ENCODE data around the gene GABRA5. TPM values are rescaled to one million over a fixed set of nuclear protein-coding genes. Genes with fewer than 3 reads are reported as not detected.
"Not testable (repeated sequence)": the region's sequence is repeated elsewhere in the genome, so short reads cannot be mapped to it uniquely, and the experiment has no call there.

The GABRA5 gene
- total RNA-seq, 2 donors from 2014 or later, result not detected

- Histone ChIP-seq H3K4me3 (no peak overlapping the region), H3K27me3 (replicated peaks; ENCODE audit: insufficient read depth) (no peaks in the 10 kb centered on the region), H3K27ac (no peak overlapping the region), H3K36me3 (no peaks in the 10 kb centered on the region), H3K4me1 (ENCODE audit: control insufficient read depth in 1 of 2, low read depth in 2 of 2) (peaks cover 4 to 10% of the 10 kb centered on the region in 2 donors), H3K9me3 (no peaks in the 10 kb centered on the region)
- TF ChIP-seq, protein P1, sequence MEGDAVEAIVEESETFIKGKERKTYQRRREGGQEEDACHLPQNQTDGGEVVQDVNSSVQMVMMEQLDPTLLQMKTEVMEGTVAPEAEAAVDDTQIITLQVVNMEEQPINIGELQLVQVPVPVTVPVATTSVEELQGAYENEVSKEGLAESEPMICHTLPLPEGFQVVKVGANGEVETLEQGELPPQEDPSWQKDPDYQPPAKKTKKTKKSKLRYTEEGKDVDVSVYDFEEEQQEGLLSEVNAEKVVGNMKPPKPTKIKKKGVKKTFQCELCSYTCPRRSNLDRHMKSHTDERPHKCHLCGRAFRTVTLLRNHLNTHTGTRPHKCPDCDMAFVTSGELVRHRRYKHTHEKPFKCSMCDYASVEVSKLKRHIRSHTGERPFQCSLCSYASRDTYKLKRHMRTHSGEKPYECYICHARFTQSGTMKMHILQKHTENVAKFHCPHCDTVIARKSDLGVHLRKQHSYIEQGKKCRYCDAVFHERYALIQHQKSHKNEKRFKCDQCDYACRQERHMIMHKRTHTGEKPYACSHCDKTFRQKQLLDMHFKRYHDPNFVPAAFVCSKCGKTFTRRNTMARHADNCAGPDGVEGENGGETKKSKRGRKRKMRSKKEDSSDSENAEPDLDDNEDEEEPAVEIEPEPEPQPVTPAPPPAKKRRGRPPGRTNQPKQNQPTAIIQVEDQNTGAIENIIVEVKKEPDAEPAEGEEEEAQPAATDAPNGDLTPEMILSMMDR (IDR thresholded peaks at IDR 0.05), result no peak
- DNase-seq (ENCODE audit: low spot score) (no peak), ATAC-seq (ENCODE audit: insufficient number of reproducible peaks, low FRiP score, low read depth) (no peak)
These were observed 25.8 kb downstream of the GABRA5 start for GRCh38 chr15:26892678-26893077.

DNA sequence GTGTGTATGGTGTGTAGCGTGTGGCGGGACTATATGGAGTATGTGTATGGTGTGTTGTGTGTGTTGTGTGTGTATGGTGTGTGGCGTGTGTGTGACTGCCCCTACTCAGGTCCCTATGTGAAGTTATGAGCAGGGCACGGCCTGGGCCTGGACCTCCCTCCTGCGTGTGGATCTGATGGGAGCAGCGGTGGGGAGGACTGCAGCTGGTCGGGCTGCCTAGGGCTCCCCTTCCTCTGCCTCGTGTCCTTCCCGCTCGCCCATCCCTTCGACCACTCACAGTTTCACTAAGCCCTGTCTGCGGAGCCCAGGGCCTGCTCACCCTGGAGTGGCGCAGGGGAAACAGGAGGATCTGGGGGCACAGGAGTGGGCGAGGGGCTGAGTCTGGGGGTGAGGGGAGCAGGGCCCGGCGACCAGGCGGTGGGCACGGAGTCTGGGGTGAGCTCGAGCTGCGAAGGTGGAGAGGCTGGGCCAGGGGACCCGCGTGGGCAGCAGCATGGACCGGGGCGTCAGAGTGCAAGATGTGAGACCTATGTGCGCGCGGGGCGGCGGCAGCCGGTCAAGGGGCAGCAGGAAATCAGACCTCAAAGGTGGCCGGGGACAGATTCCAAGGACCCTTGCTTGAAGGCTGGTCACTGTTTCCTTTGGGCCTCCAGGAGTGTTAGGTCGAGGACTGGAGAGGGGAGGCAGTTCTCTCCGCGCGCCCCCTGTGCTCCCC lies 26.6 kb downstream of the GABRA5 start:
- H3K27me3 ChIP-seq (replicated peaks; ENCODE audit: insufficient read depth), result no peaks in the 10 kb centered on the region
- H3K9me3 ChIP-seq, result no peaks in the 10 kb centered on the region
- peaks cover 4 to 10% of the 10 kb centered on the region in 2 donors for H3K4me1 ChIP-seq (ENCODE audit: control insufficient read depth in 1 of 2, low read depth in 2 of 2)
- H3K27ac ChIP-seq, result no peak overlapping the region
- ATAC-seq (ENCODE audit: insufficient number of reproducible peaks, low FRiP score, low read depth), result no peak
- no peak overlapping the region for H3K4me3 ChIP-seq
- H3K36me3 ChIP-seq, result no peaks in the 10 kb centered on the region
- DNase-seq (ENCODE audit: low spot score), result no peak
- TF ChIP-seq, protein P1 (IDR thresholded peaks at IDR 0.05), result no peak

DNA sequence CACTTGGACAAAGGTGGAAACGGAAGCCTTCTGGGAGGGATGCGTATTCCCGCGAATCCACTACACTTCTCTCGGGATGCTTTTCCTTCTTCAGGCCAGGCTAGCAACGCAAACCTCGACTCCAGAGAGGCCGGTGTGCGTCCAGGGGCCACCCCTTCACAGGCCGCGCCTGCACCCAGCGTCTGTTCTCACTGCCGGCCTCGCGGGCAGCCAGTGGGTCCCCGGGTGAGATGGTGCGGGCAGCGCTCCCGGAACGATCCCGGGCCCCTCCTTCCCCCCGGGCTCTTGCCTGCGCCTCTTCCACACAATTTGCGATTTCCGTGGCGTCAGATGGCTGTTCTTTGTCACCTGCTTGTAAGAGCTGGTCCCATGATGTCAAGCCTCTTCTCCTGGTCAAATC lies 27.3 kb downstream of the GABRA5 start:
- DNase-seq (ENCODE audit: low spot score) (no peak), ATAC-seq (ENCODE audit: insufficient number of reproducible peaks, low FRiP score, low read depth) (no peak)
- Histone ChIP-seq H3K4me3 (no peak overlapping the region), H3K4me1 (ENCODE audit: control insufficient read depth in 1 of 2, low read depth in 2 of 2) (peaks cover 4 to 10% of the 10 kb centered on the region in 2 donors), H3K36me3 (no peaks in the 10 kb centered on the region), H3K27me3 (replicated peaks; ENCODE audit: insufficient read depth) (no peaks in the 10 kb centered on the region), H3K27ac (no peak overlapping the region), H3K9me3 (no peaks in the 10 kb centered on the region)
- TF ChIP-seq, protein P1 (IDR thresholded peaks at IDR 0.05), result no peak

DNA sequence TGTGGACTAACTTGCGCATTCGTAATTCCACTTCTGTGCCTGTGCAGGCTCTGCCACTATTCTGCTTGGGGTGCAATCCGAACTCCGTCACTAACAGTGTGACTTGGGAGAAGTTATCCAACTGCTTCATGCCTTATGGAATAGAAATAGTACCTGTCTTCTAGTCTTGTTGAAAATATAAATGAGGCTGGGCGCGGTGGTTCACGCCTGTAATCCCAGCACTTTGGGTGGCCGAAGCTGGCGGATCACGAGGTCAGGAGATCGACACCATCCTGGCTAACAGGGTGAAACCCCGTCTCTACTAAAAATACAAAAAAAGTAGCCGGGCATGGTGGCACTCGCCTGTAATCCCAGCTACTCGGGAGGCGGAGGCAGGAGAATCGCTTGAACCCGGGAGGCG lies 28.5 kb downstream of the GABRA5 start:
- H3K27ac ChIP-seq; ATAC-seq (ENCODE audit: insufficient number of reproducible peaks, low FRiP score, low read depth); H3K9me3 ChIP-seq; H3K36me3 ChIP-seq; H3K27me3 ChIP-seq (replicated peaks; ENCODE audit: insufficient read depth); H3K4me3 ChIP-seq; DNase-seq (ENCODE audit: low spot score): not testable (repeated sequence)
- peaks cover 4 to 10% of the 10 kb centered on the region in 2 donors for H3K4me1 ChIP-seq (ENCODE audit: control insufficient read depth in 1 of 2, low read depth in 2 of 2)

DNA sequence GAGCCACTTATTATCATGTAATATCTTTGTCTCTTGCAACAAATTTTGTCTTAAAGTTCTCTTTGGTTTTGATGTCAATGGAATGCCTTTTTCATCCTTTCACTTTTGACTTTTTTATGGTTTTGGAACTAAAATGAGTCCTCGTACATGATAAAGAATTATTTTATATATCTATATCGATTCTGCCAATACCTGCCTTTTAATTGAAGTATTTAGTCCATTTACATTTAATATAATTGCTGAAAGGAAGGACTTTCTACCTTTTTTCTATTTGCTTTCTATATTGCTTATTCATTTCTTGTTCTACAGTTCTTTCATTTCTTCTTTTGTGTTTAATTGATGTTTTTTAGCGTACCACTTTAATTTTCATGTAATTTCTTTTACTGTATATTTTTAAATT lies 32.8 kb downstream of the GABRA5 start:
- no peaks in the 10 kb centered on the region for H3K4me1 ChIP-seq (ENCODE audit: control insufficient read depth in 1 of 2, low read depth in 2 of 2)
- peaks cover 10% of the 10 kb centered on the region for H3K9me3 ChIP-seq
- ATAC-seq (ENCODE audit: insufficient number of reproducible peaks, low FRiP score, low read depth) (no peak), DNase-seq (ENCODE audit: low spot score) (no peak)
- H3K4me3 ChIP-seq, result no peak overlapping the region
- no peaks in the 10 kb centered on the region for H3K36me3 ChIP-seq
- H3K27me3 ChIP-seq (replicated peaks; ENCODE audit: insufficient read depth), result no peaks in the 10 kb centered on the region
- TF ChIP-seq, protein P1 (IDR thresholded peaks at IDR 0.05), result no peak
- no peak overlapping the region for H3K27ac ChIP-seq

DNA sequence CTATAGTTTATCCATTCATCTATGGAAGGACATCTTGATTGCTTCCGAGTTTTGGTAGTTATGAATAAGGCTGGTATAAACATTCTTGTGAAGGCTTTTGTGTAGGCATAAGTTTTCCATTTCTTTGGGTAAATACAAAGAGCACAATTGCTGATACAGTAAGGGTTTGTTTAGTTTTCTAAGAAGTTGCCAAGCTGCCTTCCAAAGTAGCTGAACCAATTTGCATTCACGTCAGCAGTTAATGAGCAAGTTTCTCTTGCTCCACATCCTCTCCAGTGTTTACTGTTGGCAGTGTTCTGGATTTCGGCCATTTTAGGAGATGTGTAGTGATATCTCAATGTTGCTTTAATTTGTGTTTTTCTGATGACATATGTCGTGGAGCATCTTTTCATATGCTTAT lies 34.2 kb downstream of the GABRA5 start:
- H3K27ac ChIP-seq, result no peak overlapping the region
- H3K4me3 ChIP-seq, result no peak overlapping the region
- H3K9me3 ChIP-seq, result peaks cover 17% of the 10 kb centered on the region
- ATAC-seq (ENCODE audit: insufficient number of reproducible peaks, low FRiP score, low read depth) (no peak), DNase-seq (ENCODE audit: low spot score) (no peak)
- TF ChIP-seq, protein P1 (IDR thresholded peaks at IDR 0.05), result no peak
- no peaks in the 10 kb centered on the region for H3K27me3 ChIP-seq (replicated peaks; ENCODE audit: insufficient read depth)
- no peaks in the 10 kb centered on the region for H3K4me1 ChIP-seq (ENCODE audit: control insufficient read depth in 1 of 2, low read depth in 2 of 2)
- no peaks in the 10 kb centered on the region for H3K36me3 ChIP-seq
